Hepatocyte (in vitro differentiated cells): Measurements from ENCODE around the gene RAET1L. TPM values are rescaled to one million over a fixed set of nuclear protein-coding genes. Genes with fewer than 3 reads are reported as not detected.
"Not testable (repeated sequence)": the region's sequence is repeated elsewhere in the genome, so short reads cannot be mapped to it uniquely, and the experiment has no call there.

Experiments used
- DNase-seq: peaks from one replicate; pipeline ENCODE4 v3.0.0-alpha.2; 2016; ENCODE audit warnings: low spot score
- H2AFZ ChIP-seq: fragments of 200-600 bp; sonication (generic); 2 replicates; pipeline ENCODE4 v1.6.0; 2016; ENCODE audit warnings: antibody characterized with exemption, mild to moderate bottlenecking
- H3K27ac ChIP-seq: fragments of 200-600 bp; sonication (generic); 2 replicates; pipeline ENCODE4 v1.5.1; 2016; ENCODE audit warnings: mild to moderate bottlenecking
- H3K27me3 ChIP-seq: fragments of 200-600 bp; sonication (generic); 2 replicates; pipeline ENCODE4 v1.6.1; 2016
- H3K36me3 ChIP-seq: fragments of 200-600 bp; sonication (generic); replicated peaks from 2 replicates; pipeline ENCODE4 v1.5.1; 2016; ENCODE audit warnings: low read depth; ENCODE audit not compliant: insufficient read depth
- H3K4me1 ChIP-seq: fragments of 200-600 bp; sonication (generic); 2 replicates; pipeline ENCODE4 v1.5.1; 2016; ENCODE audit warnings: mild to moderate bottlenecking, moderate library complexity; ENCODE audit not compliant: insufficient read depth
- H3K4me2 ChIP-seq: fragments of 200-600 bp; sonication (generic); 2 replicates; pipeline ENCODE4 v1.6.0; 2016
- H3K4me3 ChIP-seq: fragments of 200-600 bp; sonication (generic); 2 replicates; pipeline ENCODE4 v1.5.1; 2016; ENCODE audit warnings: mild to moderate bottlenecking
- H3K79me2 ChIP-seq: fragments of 200-600 bp; sonication (generic); 2 replicates; pipeline ENCODE4 v1.6.0; 2017; ENCODE audit warnings: mild to moderate bottlenecking
- H3K9me2 ChIP-seq: fragments of 200-600 bp; sonication (generic); replicated peaks from 2 replicates; pipeline ENCODE4 v1.6.0; 2017; ENCODE audit warnings: mild to moderate bottlenecking; ENCODE audit not compliant: insufficient read depth
- H3K9me3 ChIP-seq: fragments of 200-600 bp; sonication (generic); 2 replicates; pipeline ENCODE4 v1.5.1; 2016; ENCODE audit warnings: low read depth, mild to moderate bottlenecking
- H4K20me1 ChIP-seq: fragments of 200-600 bp; sonication (generic); 2 replicates; pipeline ENCODE4 v1.6.0; 2016; ENCODE audit warnings: mild to moderate bottlenecking; ENCODE audit not compliant: insufficient read depth, poor library complexity, severe bottlenecking
- EZH2 ChIP-seq: fragments of 200-600 bp; sonication (generic); IDR thresholded peaks from 2 replicates; pipeline ENCODE4 v1.6.1; 2016; ENCODE audit warnings: antibody characterized with exemption, mild to moderate bottlenecking, borderline replicate concordance
- EZH2phosphoT487 ChIP-seq: fragments of 200-600 bp; sonication (generic); IDR thresholded peaks from one replicate; pipeline ENCODE4 v1.6.1; 2018; ENCODE audit warnings: antibody characterized with exemption, mild to moderate bottlenecking, low read depth, moderate library complexity; ENCODE audit not compliant: unreplicated experiment, severe bottlenecking
- WGBS: methylation state at CpG from one replicate; pipeline ENCODE4 v1.1.6; 2016; ENCODE audit warnings: low lambda C conversion rate; ENCODE audit errors: missing lambda C conversion rate; 5-methylcytosine and 5-hydroxymethylcytosine counted together
- polyA plus RNA-seq: library from polyadenylated mRNA; unstranded; fragments of >200 nt; fragmentation: Nextera tagmentation; extraction: Ambion mirVana; gene quantifications from 2 replicates; pipeline ENCODE4 v1.2.1, GENCODE V29; 2016
- total RNA-seq: library from RNA; depleted of rRNA; stranded (reverse); fragments of >200 nt; gene quantifications from 2 replicates; pipeline ENCODE4 v1.2.3, GENCODE V29; 2014
- TF ChIP-seq, protein P1 (sequence below): fragments of 200-600 bp; sonication (generic); IDR thresholded peaks from 2 replicates; pipeline ENCODE4 v1.5.1; 2016; ENCODE audit warnings: antibody characterized with exemption, mild to moderate bottlenecking; ENCODE audit not compliant: poor library complexity

RAET1L gene
- total and polyA plus RNA-seq, 2 experiments from 2014 or later = not detected

DNA sequence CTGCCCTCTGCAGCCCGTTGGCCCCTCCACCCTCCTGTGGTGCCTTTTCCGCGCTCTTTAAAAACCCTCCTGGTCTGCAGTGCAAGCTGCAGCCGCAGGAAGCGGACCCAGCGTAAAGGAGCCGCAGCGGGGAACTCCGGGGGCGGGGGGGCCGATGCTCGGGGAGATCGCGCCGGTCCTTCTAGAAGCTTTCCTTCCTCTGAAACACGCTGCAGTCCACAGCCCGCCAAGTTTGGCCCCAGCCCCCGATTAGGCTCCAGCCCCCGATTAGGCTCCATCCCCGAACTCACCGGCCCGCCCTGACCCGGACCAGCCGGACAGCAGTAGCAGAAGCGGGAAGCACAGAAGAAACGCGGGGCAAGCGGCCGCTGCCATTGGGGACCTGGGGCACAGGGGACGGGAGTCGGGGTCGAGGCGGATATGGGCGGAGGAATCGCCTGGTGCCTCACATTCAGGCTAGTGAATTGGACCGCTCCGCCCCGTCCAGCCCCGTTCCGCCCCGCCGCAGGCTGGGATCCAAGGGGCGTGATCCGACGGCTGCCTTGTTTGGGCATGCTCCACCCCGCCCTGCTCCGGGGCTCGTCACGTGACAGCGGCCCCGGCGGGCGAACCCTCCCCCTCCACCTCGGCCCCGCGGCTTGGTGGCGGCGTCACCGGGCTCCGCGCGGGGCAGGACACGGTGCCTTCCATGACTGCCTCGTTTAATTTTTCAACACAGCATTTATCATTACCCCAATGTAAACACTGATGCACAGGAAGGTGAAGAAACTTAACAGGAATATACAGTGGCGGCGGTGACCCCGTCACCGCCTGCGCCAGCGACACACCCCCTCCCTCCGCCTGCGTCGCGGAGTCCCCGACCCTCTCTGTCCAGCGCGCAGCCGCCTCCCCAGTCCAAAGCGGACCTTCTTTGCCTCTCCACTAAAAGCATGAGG, 20.3 kb downstream of the RAET1L start:
- Histone ChIP-seq H3K27ac (no peak overlapping the region), H3K4me1 (no peaks in the 10 kb centered on the region), H2AFZ (peak overlapping the region; percentile 87), H3K36me3 (no peaks in the 10 kb centered on the region), H3K4me2 (peak overlapping the region; percentile 97), H3K9me2 (no peaks in the 10 kb centered on the region), H3K4me3 (peak overlapping the region; percentile 57), H4K20me1 (no peaks in the 10 kb centered on the region), H3K27me3 (peaks cover 20% of the 10 kb centered on the region), H3K9me3 (no peaks in the 10 kb centered on the region), H3K79me2 (no peaks in the 10 kb centered on the region)
- TF ChIP-seq EZH2 = no peak
- TF ChIP-seq, protein P1, sequence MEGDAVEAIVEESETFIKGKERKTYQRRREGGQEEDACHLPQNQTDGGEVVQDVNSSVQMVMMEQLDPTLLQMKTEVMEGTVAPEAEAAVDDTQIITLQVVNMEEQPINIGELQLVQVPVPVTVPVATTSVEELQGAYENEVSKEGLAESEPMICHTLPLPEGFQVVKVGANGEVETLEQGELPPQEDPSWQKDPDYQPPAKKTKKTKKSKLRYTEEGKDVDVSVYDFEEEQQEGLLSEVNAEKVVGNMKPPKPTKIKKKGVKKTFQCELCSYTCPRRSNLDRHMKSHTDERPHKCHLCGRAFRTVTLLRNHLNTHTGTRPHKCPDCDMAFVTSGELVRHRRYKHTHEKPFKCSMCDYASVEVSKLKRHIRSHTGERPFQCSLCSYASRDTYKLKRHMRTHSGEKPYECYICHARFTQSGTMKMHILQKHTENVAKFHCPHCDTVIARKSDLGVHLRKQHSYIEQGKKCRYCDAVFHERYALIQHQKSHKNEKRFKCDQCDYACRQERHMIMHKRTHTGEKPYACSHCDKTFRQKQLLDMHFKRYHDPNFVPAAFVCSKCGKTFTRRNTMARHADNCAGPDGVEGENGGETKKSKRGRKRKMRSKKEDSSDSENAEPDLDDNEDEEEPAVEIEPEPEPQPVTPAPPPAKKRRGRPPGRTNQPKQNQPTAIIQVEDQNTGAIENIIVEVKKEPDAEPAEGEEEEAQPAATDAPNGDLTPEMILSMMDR = peak; percentile 2
- TF ChIP-seq EZH2phosphoT487 = no peak
- DNase-seq = peak; percentile 94
- under 1% methylated on average over 43 of the region's 79 CpGs for WGBS

DNA sequence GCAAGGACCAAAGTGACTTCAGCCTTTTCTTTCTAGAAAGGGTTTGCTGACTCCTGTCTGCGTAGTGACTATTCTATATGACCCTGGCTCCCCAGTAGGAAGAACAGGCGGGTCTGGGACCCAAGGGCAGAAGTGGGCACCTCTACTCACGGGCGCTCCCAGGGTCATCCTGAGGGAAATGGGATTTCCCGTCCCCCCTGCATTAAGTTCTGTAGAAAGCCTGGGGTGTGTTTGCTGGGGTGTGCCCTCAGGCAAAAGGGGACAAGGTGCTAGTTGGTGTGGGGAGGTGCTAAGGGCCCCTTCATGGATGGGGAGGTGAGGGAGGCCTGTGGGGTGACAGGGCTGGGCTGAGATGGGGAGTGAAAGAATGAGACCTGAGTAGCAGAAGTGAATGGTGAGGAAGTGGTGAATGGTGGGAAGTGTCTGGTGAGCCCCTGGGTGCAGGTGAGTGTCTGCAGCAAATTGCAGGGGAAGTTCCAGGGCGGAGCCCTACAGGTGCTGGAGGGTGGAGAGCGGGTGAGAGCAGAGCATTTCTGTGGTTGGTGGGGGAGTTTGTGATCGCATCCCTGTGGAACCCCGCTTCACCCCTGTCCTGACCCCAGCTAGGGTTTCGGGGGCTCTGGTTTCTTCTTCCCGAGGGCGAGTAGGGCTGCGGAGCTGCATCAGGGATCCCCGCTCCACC, 21.1 kb downstream of the RAET1L start:
- Histone ChIP-seq H3K9me3 (no peaks in the 10 kb centered on the region), H3K4me1 (no peaks in the 10 kb centered on the region), H3K4me2 (peak overlapping the region; percentile 97), H2AFZ (peak overlapping the region; percentile 87), H4K20me1 (no peaks in the 10 kb centered on the region), H3K79me2 (no peaks in the 10 kb centered on the region), H3K4me3 (peak overlapping the region; percentile 57), H3K27me3 (peaks cover 12% of the 10 kb centered on the region), H3K36me3 (no peaks in the 10 kb centered on the region), H3K27ac (no peak overlapping the region), H3K9me2 (no peaks in the 10 kb centered on the region)
- 25% methylated on average over 14 of the region's 14 CpGs for WGBS
- DNase-seq = no peak
- TF ChIP-seq, protein P1 = no peak
- TF ChIP-seq EZH2phosphoT487 = no peak
- no peak for TF ChIP-seq EZH2

DNA sequence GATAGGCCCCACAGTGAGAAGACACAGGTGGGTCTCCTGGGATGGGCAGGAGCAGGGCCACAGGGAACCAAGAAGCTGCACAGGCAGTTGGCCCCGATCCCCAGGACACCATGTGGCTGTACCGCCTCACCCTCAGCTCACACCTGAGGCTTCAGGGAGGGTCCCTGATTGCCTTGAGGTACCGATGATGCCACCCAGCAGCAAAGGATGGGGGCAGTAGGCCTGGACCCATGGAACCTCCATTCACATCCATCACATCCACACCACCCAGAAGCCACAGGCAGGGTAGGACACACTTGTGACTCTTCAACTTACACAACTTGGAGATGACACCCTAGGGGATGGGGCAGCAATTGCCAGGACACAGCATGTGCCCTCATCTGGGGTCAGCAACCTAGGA, 21.7 kb downstream of the RAET1L start:
- not testable (repeated sequence) for DNase-seq, H2AFZ ChIP-seq, H3K4me2 ChIP-seq, H3K27me3 ChIP-seq, H3K4me3 ChIP-seq, H3K27ac ChIP-seq, H3K9me2 ChIP-seq, H3K9me3 ChIP-seq, H3K79me2 ChIP-seq, H3K36me3 ChIP-seq, H3K4me1 ChIP-seq, H4K20me1 ChIP-seq
- WGBS = 65% methylated on average over 3 of the region's 3 CpGs

DNA sequence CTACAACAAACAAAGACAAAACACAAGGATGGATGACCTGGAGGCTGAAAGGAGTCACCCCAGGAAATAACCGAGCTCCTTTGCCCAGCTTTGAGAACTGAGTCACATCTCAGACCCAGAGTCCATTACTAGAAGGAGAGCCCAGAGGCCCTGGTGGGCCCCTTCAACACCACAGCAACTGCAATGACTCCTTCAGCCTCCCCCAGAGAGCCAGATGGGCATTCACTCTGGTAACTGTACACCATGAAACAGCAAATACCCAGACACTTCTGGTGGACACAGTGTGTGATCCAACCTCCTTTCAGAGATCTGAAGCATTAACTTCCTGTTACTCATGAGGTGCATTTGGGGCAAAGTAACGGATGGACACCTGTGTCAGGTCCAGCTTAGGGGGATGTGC, 22.6 kb downstream of the RAET1L start:
- H3K4me1 ChIP-seq = no peaks in the 10 kb centered on the region
- no peaks in the 10 kb centered on the region for H3K9me2 ChIP-seq
- no peaks in the 10 kb centered on the region for H3K79me2 ChIP-seq
- H3K4me3 ChIP-seq = no peak overlapping the region
- TF ChIP-seq, protein P1 = no peak
- no peak for TF ChIP-seq EZH2phosphoT487
- no peak for TF ChIP-seq EZH2
- H3K27ac ChIP-seq = no peak overlapping the region
- peaks cover 6% of the 10 kb centered on the region for H3K27me3 ChIP-seq
- no peak for DNase-seq
- no peak overlapping the region for H3K4me2 ChIP-seq
- no peaks in the 10 kb centered on the region for H3K36me3 ChIP-seq
- no peak overlapping the region for H2AFZ ChIP-seq
- no peaks in the 10 kb centered on the region for H3K9me3 ChIP-seq
- H4K20me1 ChIP-seq = no peaks in the 10 kb centered on the region
- 84% methylated on average over 2 of the region's 2 CpGs for WGBS
